Smooth muscle cell (in vitro differentiated cells): ENCODE results near the gene PRELP. TPM values are rescaled to one million over a fixed set of nuclear protein-coding genes. Genes with fewer than 3 reads are reported as not detected.

Source experiments
- DNase-seq: peaks from one replicate; lab custom pipeline; 2025; ENCODE audit not compliant: unreplicated experiment; lab: John Stamatoyannopoulos, UW
- H2AFZ ChIP-seq: fragments of 200-600 bp; sonication (generic); 2 replicates; pipeline ENCODE4 v1.6.0; 2016; ENCODE audit warnings: antibody characterized with exemption, low read depth, mild to moderate bottlenecking
- H3F3A ChIP-seq: fragments of 200-600 bp; sonication (generic); 2 replicates; pipeline ENCODE4 v1.6.0; 2017; ENCODE audit warnings: antibody characterized with exemption, low read depth
- H3K27ac ChIP-seq: fragments of 200-600 bp; sonication (generic); 2 replicates; pipeline ENCODE4 v1.5.1; 2016; ENCODE audit warnings: low read depth, mild to moderate bottlenecking
- H3K27me3 ChIP-seq: fragments of 200-600 bp; sonication (generic); 2 replicates; pipeline ENCODE4 v1.6.1; 2016; ENCODE audit warnings: low read depth, mild to moderate bottlenecking
- H3K36me3 ChIP-seq: fragments of 200-600 bp; sonication (generic); 2 replicates; pipeline ENCODE4 v1.5.1; 2016; ENCODE audit warnings: low read depth
- H3K4me1 ChIP-seq: fragments of 200-600 bp; sonication (generic); 2 replicates; pipeline ENCODE4 v1.5.1; 2016; ENCODE audit warnings: low read depth
- H3K4me2 ChIP-seq: fragments of 200-600 bp; sonication (generic); 2 replicates; pipeline ENCODE4 v1.6.0; 2016; ENCODE audit warnings: mild to moderate bottlenecking
- H3K4me3 ChIP-seq: fragments of 200-600 bp; sonication (generic); 2 replicates; pipeline ENCODE4 v1.5.1; 2016; ENCODE audit warnings: mild to moderate bottlenecking
- H3K79me2 ChIP-seq: fragments of 200-600 bp; sonication (generic); 2 replicates; pipeline ENCODE4 v1.6.0; 2016; ENCODE audit warnings: low read depth, mild to moderate bottlenecking
- H3K9ac ChIP-seq: fragments of 200-600 bp; sonication (generic); 2 replicates; pipeline ENCODE4 v1.6.0; 2016; ENCODE audit warnings: low read depth
- H3K9me3 ChIP-seq: fragments of 200-600 bp; sonication (generic); replicated peaks from 2 replicates; pipeline ENCODE4 v1.5.1; 2016; ENCODE audit warnings: low read depth
- H4K20me1 ChIP-seq: fragments of 200-600 bp; sonication (generic); 2 replicates; pipeline ENCODE4 v1.6.0; 2016; ENCODE audit warnings: low read depth
- CTCF ChIP-seq: fragments of 200-600 bp; sonication (generic); IDR thresholded peaks from 2 replicates; pipeline ENCODE4 v1.5.1; 2017; ENCODE audit warnings: borderline replicate concordance, mild to moderate bottlenecking, antibody characterized with exemption; ENCODE audit not compliant: insufficient read depth, poor library complexity, severe bottlenecking
- WGBS: methylation state at CpG from one replicate; pipeline ENCODE4 v1.1.7; 2016; ENCODE audit warnings: low lambda C conversion rate; 5-methylcytosine and 5-hydroxymethylcytosine counted together
- polyA plus RNA-seq: library from polyadenylated mRNA; unstranded; fragments of >200 nt; fragmentation: Nextera tagmentation; extraction: Ambion mirVana; gene quantifications from 2 replicates; pipeline ENCODE4 v1.2.1, GENCODE V29; 2016
- total RNA-seq: library from RNA; depleted of rRNA; stranded (reverse); fragments of >200 nt; gene quantifications from 2 replicates; pipeline ENCODE4 v1.2.3, GENCODE V29; 2014

The PRELP gene
- total and polyA plus RNA-seq, 2 experiments from 2014 or later, result 0.04 to 2.1 TPM

GRCh38 chr1:203439131-203439730 lies 36.4 kb upstream of the PRELP start:
- H4K20me1 ChIP-seq, result no peaks in the 10 kb centered on the region
- no peaks in the 10 kb centered on the region for H3K27me3 ChIP-seq
- WGBS, result 55% methylated on average over 6 of the region's 6 CpGs
- no peak overlapping the region for H3K4me3 ChIP-seq
- no peak overlapping the region for H3K27ac ChIP-seq
- H3K4me1 ChIP-seq, result peaks cover 3% of the 10 kb centered on the region
- no peak overlapping the region for H3K9ac ChIP-seq
- no peaks in the 10 kb centered on the region for H3K79me2 ChIP-seq
- no peaks in the 10 kb centered on the region for H3K36me3 ChIP-seq
- no peak for TF ChIP-seq CTCF
- no peak overlapping the region for H3K4me2 ChIP-seq
- no peaks in the 10 kb centered on the region for H3F3A ChIP-seq
- no peak for DNase-seq
- no peak overlapping the region for H2AFZ ChIP-seq
- no peaks in the 10 kb centered on the region for H3K9me3 ChIP-seq

GRCh38 chr1:203440771-203441170 lies 34.8 kb upstream of the PRELP start:
- Histone ChIP-seq H3K4me3 (no peak overlapping the region), H3K79me2 (no peaks in the 10 kb centered on the region), H3K4me1 (peaks cover 3% of the 10 kb centered on the region), H3K27me3 (no peaks in the 10 kb centered on the region), H3K4me2 (no peak overlapping the region), H2AFZ (no peak overlapping the region), H3K36me3 (no peaks in the 10 kb centered on the region), H3K9ac (no peak overlapping the region), H3F3A (no peaks in the 10 kb centered on the region), H3K27ac (no peak overlapping the region), H3K9me3 (no peaks in the 10 kb centered on the region), H4K20me1 (no peaks in the 10 kb centered on the region)
- WGBS, result 36% methylated on average over 7 of the region's 7 CpGs
- DNase-seq, result peak; percentile 31
- peak; percentile 42 for TF ChIP-seq CTCF

GRCh38 chr1:203441766-203442165 lies 33.8 kb upstream of the PRELP start:
- Histone ChIP-seq H3K27me3 (no peaks in the 10 kb centered on the region), H3K27ac (no peak overlapping the region), H3K4me2 (no peak overlapping the region), H3K4me1 (peaks cover 3% of the 10 kb centered on the region), H3F3A (no peaks in the 10 kb centered on the region), H3K4me3 (no peak overlapping the region), H3K9me3 (no peaks in the 10 kb centered on the region), H3K36me3 (no peaks in the 10 kb centered on the region), H2AFZ (no peak overlapping the region), H3K9ac (no peak overlapping the region), H4K20me1 (no peaks in the 10 kb centered on the region), H3K79me2 (no peaks in the 10 kb centered on the region)
- no peak for TF ChIP-seq CTCF
- DNase-seq, result no peak
- WGBS, result 60% methylated on average over 9 of the region's 9 CpGs

- Histone ChIP-seq H3K4me2 (no peak overlapping the region), H3K27me3 (no peaks in the 10 kb centered on the region), H3K9ac (no peak overlapping the region), H4K20me1 (no peaks in the 10 kb centered on the region), H3K79me2 (no peaks in the 10 kb centered on the region), H3F3A (no peaks in the 10 kb centered on the region), H3K9me3 (no peaks in the 10 kb centered on the region), H3K27ac (no peak overlapping the region), H3K36me3 (no peaks in the 10 kb centered on the region), H3K4me3 (no peak overlapping the region), H2AFZ (no peak overlapping the region), H3K4me1 (peaks cover 4% of the 10 kb centered on the region)
- 94% methylated on average over 7 of the region's 7 CpGs for WGBS
- no peak for TF ChIP-seq CTCF
- no peak for DNase-seq
Observed at GRCh38 chr1:203442821-203443220, 32.8 kb upstream of the PRELP start.
